SK-N-DZ (cell line): Measurements from ENCODE around the gene PLXNC1.

ENCODE experiments used
- DNase-seq: peaks from one replicate; pipeline ENCODE4 v3.0.0-alpha.2; 2015; ENCODE audit warnings: low spot score

The PLXNC1 gene

GRCh38 chr12:94157981-94158411 lies 9.6 kb downstream of the PLXNC1 start:
- DNase-seq: no peak

- DNase-seq: no peak
Observed at GRCh38 chr12:94158666-94159065, 10.3 kb downstream of the PLXNC1 start.

- DNase-seq: no peak
Observed at GRCh38 chr12:94162108-94162507, 13.7 kb downstream of the PLXNC1 start.

- DNase-seq: no peak
Observed at GRCh38 chr12:94163850-94164249, 15.5 kb downstream of the PLXNC1 start.

GRCh38 chr12:94165138-94165537 lies 16.8 kb downstream of the PLXNC1 start:
- DNase-seq: no peak

GRCh38 chr12:94165670-94166364 lies 17.4 kb downstream of the PLXNC1 start:
- no peak for DNase-seq

- no peak for DNase-seq
Observed at GRCh38 chr12:94167071-94167755, 18.8 kb downstream of the PLXNC1 start.

GRCh38 chr12:94167756-94168416 lies 19.5 kb downstream of the PLXNC1 start:
- no peak for DNase-seq

GRCh38 chr12:94169495-94169894 lies 21.1 kb downstream of the PLXNC1 start:
- no peak for DNase-seq

- no peak for DNase-seq
Observed at GRCh38 chr12:94169966-94170689, 21.8 kb downstream of the PLXNC1 start.

- DNase-seq: no peak
Observed at GRCh38 chr12:94170690-94171594, 22.6 kb downstream of the PLXNC1 start.

- DNase-seq: no peak
Observed at GRCh38 chr12:94171595-94171930, 23.2 kb downstream of the PLXNC1 start.

- no peak for DNase-seq
Observed at GRCh38 chr12:94172031-94172430, 23.7 kb downstream of the PLXNC1 start.

GRCh38 chr12:94172973-94173372 lies 24.6 kb downstream of the PLXNC1 start:
- DNase-seq: no peak

GRCh38 chr12:94173660-94174265 lies 25.4 kb downstream of the PLXNC1 start:
- DNase-seq: no peak

GRCh38 chr12:94174576-94174975 lies 26.2 kb downstream of the PLXNC1 start:
- no peak for DNase-seq

- no peak for DNase-seq
Observed at GRCh38 chr12:94175763-94176668, 27.6 kb downstream of the PLXNC1 start.

- no peak for DNase-seq
Observed at GRCh38 chr12:94178054-94178453, 29.7 kb downstream of the PLXNC1 start.

- DNase-seq: no peak
Observed at GRCh38 chr12:94178882-94179281, 30.5 kb downstream of the PLXNC1 start.

GRCh38 chr12:94179723-94180122 lies 31.3 kb downstream of the PLXNC1 start:
- no peak for DNase-seq
